ENCODE results near the gene LUC7L2.
"Not testable (repeated sequence)": the region's sequence is repeated elsewhere in the genome, so short reads cannot be mapped to it uniquely, and the experiment has no call there.

Gene LUC7L2

GRCh38 chr7:139403601-139404000 is 43.9 kb downstream of the LUC7L2 start:
- Histone ChIP-seq H3K36me3 (replicated peaks; ENCODE audit: insufficient read depth, low read length) (peaks cover 44% of the 10 kb centered on the region), H3K9me3 (replicated peaks; ENCODE audit: insufficient read depth, low read length) (no peaks in the 10 kb centered on the region), H4K20me1 (ENCODE audit: insufficient read depth, low read length) (peaks cover under 1% of the 10 kb centered on the region; the same call in 1 of the 2 replicates), H2AFZ (ENCODE audit: low read length) (no peak overlapping the region), H3K4me2 (ENCODE audit: low read depth, low read length) (no peak overlapping the region), H3K27ac (ENCODE audit: low read length) (no peak overlapping the region), H3K4me3 (ENCODE audit: low read length) (no peak overlapping the region), H3K9me2 (replicated peaks; ENCODE audit: insufficient read depth, low read length) (no peaks in the 10 kb centered on the region), H3K9ac (ENCODE audit: low read length) (no peak overlapping the region), H3K27me3 (replicated peaks; ENCODE audit: insufficient read depth, low read length) (no peaks in the 10 kb centered on the region), H3K4me1 (ENCODE audit: low read length) (no peaks in the 10 kb centered on the region), H3F3A (ENCODE audit: insufficient read depth, low read length) (no peaks in the 10 kb centered on the region), H3K79me2 (ENCODE audit: low read length) (peaks cover 71% of the 10 kb centered on the region)
- no peak for DNase-seq
- TF ChIP-seq, protein P1, sequence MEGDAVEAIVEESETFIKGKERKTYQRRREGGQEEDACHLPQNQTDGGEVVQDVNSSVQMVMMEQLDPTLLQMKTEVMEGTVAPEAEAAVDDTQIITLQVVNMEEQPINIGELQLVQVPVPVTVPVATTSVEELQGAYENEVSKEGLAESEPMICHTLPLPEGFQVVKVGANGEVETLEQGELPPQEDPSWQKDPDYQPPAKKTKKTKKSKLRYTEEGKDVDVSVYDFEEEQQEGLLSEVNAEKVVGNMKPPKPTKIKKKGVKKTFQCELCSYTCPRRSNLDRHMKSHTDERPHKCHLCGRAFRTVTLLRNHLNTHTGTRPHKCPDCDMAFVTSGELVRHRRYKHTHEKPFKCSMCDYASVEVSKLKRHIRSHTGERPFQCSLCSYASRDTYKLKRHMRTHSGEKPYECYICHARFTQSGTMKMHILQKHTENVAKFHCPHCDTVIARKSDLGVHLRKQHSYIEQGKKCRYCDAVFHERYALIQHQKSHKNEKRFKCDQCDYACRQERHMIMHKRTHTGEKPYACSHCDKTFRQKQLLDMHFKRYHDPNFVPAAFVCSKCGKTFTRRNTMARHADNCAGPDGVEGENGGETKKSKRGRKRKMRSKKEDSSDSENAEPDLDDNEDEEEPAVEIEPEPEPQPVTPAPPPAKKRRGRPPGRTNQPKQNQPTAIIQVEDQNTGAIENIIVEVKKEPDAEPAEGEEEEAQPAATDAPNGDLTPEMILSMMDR (IDR thresholded peaks at IDR 0.05; ENCODE audit: low read length): no peak
- TF ChIP-seq EZH2phosphoT487 (IDR thresholded peaks at IDR 0.05; ENCODE audit: low read length) (no peak), EZH2 (optimal IDR thresholded peaks at IDR 0.05; ENCODE audit: low read depth, low read length) (no peak)

GRCh38 chr7:139407555-139407954 is 47.9 kb downstream of the LUC7L2 start:
- Histone ChIP-seq H3K9me3 (replicated peaks; ENCODE audit: insufficient read depth, low read length) (no peaks in the 10 kb centered on the region), H3K9me2 (replicated peaks; ENCODE audit: insufficient read depth, low read length) (no peaks in the 10 kb centered on the region), H3K4me2 (ENCODE audit: low read depth, low read length) (no peak overlapping the region), H3K36me3 (replicated peaks; ENCODE audit: insufficient read depth, low read length) (peaks cover 51% of the 10 kb centered on the region), H2AFZ (ENCODE audit: low read length) (no peak overlapping the region), H3K4me1 (ENCODE audit: low read length) (no peaks in the 10 kb centered on the region), H3F3A (ENCODE audit: insufficient read depth, low read length) (no peaks in the 10 kb centered on the region), H3K27me3 (replicated peaks; ENCODE audit: insufficient read depth, low read length) (no peaks in the 10 kb centered on the region), H3K9ac (ENCODE audit: low read length) (no peak overlapping the region), H3K27ac (ENCODE audit: low read length) (no peak overlapping the region), H4K20me1 (ENCODE audit: insufficient read depth, low read length) (no peaks in the 10 kb centered on the region), H3K79me2 (ENCODE audit: low read length) (peaks cover 55% of the 10 kb centered on the region), H3K4me3 (ENCODE audit: low read length) (no peak overlapping the region)
- DNase-seq: no peak
- TF ChIP-seq EZH2 (optimal IDR thresholded peaks at IDR 0.05; ENCODE audit: low read depth, low read length): no peak
- TF ChIP-seq EZH2phosphoT487 (IDR thresholded peaks at IDR 0.05; ENCODE audit: low read length): no peak
- TF ChIP-seq, protein P1 (IDR thresholded peaks at IDR 0.05; ENCODE audit: low read length): no peak

- not testable (repeated sequence) for H2AFZ ChIP-seq (ENCODE audit: low read length); H3F3A ChIP-seq (ENCODE audit: insufficient read depth, low read length); H3K27ac ChIP-seq (ENCODE audit: low read length); H3K27me3 ChIP-seq (replicated peaks; ENCODE audit: insufficient read depth, low read length); H3K9me2 ChIP-seq (replicated peaks; ENCODE audit: insufficient read depth, low read length); DNase-seq; H4K20me1 ChIP-seq (ENCODE audit: insufficient read depth, low read length); H3K9ac ChIP-seq (ENCODE audit: low read length); H3K9me3 ChIP-seq (replicated peaks; ENCODE audit: insufficient read depth, low read length); H3K4me1 ChIP-seq (ENCODE audit: low read length); H3K4me3 ChIP-seq (ENCODE audit: low read length); H3K4me2 ChIP-seq (ENCODE audit: low read depth, low read length)
- Histone ChIP-seq H3K79me2 (ENCODE audit: low read length) (peaks cover 22% of the 10 kb centered on the region; the same call in 1 of the 2 replicates), H3K36me3 (replicated peaks; ENCODE audit: insufficient read depth, low read length) (peaks cover 37% of the 10 kb centered on the region)
Measured at GRCh38 chr7:139414743-139415402, 55.2 kb downstream of the LUC7L2 start.

- Histone ChIP-seq H3K36me3 (replicated peaks; ENCODE audit: insufficient read depth, low read length) (peaks cover 27% of the 10 kb centered on the region), H3K4me3 (ENCODE audit: low read length) (no peak overlapping the region), H3K4me2 (ENCODE audit: low read depth, low read length) (no peak overlapping the region), H3F3A (ENCODE audit: insufficient read depth, low read length) (0 out of 2 replicates have a peak, but pooled peaks cover 2% of the 10 kb centered on the region), H2AFZ (ENCODE audit: low read length) (no peak overlapping the region), H3K9me2 (replicated peaks; ENCODE audit: insufficient read depth, low read length) (no peaks in the 10 kb centered on the region), H3K4me1 (ENCODE audit: low read length) (no peaks in the 10 kb centered on the region), H3K27me3 (replicated peaks; ENCODE audit: insufficient read depth, low read length) (no peaks in the 10 kb centered on the region), H3K27ac (ENCODE audit: low read length) (no peak overlapping the region), H3K79me2 (ENCODE audit: low read length) (peaks cover 24% of the 10 kb centered on the region; the same call in 1 of the 2 replicates), H3K9ac (ENCODE audit: low read length) (no peak overlapping the region), H4K20me1 (ENCODE audit: insufficient read depth, low read length) (no peaks in the 10 kb centered on the region), H3K9me3 (replicated peaks; ENCODE audit: insufficient read depth, low read length) (no peaks in the 10 kb centered on the region)
- no peak for DNase-seq
- TF ChIP-seq EZH2 (optimal IDR thresholded peaks at IDR 0.05; ENCODE audit: low read depth, low read length) (no peak), EZH2phosphoT487 (IDR thresholded peaks at IDR 0.05; ENCODE audit: low read length) (no peak)
- TF ChIP-seq, protein P1 (IDR thresholded peaks at IDR 0.05; ENCODE audit: low read length): no peak
Measured at GRCh38 chr7:139416405-139416804, 56.7 kb downstream of the LUC7L2 start.

All from MM.1S (cell line).